ENCODE measurements around the gene ISCA2.

- TF ChIP-seq CTCF (IDR thresholded peaks at IDR 0.05) (no peak), POLR2A (IDR thresholded peaks at IDR 0.05) (no peak)
Measured at GRCh38 chr14:74517731-74518130, 24.2 kb downstream of the ISCA2 start.

Measured in heart left ventricle (tissue), 13 donors.